KOPT-K1 (cell line): ENCODE data around the gene NCAPD3.
"Not testable (repeated sequence)": the region's sequence is repeated elsewhere in the genome, so short reads cannot be mapped to it uniquely, and the experiment has no call there.

Experiments
- H3K27ac ChIP-seq: fragments of 200-600 bp; sonication (generic); 2 replicates; pipeline ENCODE4 v1.5.1; 2016; ENCODE audit warnings: antibody characterized with exemption, mild to moderate bottlenecking, low read depth, low read length; ENCODE audit not compliant: poor library complexity, severe bottlenecking
- H3K36me3 ChIP-seq: fragments of 200-600 bp; sonication (generic); 2 replicates; pipeline ENCODE4 v1.5.1; 2017; ENCODE audit warnings: antibody characterized with exemption, mild to moderate bottlenecking, low read length, moderate library complexity; ENCODE audit not compliant: insufficient read depth
- H3K9me3 ChIP-seq: fragments of 200-600 bp; sonication (generic); 2 replicates; pipeline ENCODE4 v1.5.1; 2017; ENCODE audit warnings: antibody characterized with exemption, low read length, mild to moderate bottlenecking; ENCODE audit not compliant: insufficient read depth, poor library complexity, severe bottlenecking

Gene NCAPD3

GRCh38 chr11:134215836-134216235 lies 7.9 kb downstream of the NCAPD3 start:
- H3K27ac ChIP-seq, result no peak overlapping the region
- peaks cover 99% of the 10 kb centered on the region for H3K36me3 ChIP-seq
- H3K9me3 ChIP-seq, result no peaks in the 10 kb centered on the region

DNA sequence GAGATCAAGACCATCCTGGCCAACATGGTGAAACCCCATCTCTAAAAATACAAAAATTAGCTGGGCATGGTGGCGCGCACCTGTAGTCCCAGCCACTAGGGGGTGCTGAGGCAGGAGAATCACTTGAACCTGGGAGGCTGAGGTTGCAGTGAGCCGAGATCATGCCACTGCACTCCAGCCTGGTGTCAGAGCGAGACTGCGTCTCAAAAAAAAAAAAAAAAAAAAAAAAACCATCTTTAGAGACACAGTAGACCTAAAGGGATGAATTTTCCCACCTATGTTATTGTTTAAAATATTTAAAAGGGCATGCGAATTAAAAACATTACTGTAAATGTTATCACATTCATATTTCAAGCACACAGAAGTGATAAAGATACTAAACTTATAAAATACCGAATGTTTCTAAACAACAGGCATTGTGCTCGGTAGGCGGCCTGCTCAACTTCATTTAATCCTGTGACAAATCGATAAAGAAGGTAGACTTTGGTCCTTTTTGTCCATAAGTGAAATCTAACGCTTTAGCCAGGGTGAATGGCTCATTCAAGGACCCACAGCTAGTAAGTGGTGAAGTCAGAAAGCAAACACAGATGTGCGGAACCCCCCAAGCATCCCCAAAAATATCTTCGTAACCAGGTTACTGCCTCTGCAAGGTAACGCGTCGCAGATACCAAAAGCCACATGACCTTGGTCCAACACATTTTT lies 16.1 kb downstream of the NCAPD3 start:
- Histone ChIP-seq H3K27ac (no peak overlapping the region), H3K9me3 (no peaks in the 10 kb centered on the region), H3K36me3 (peaks cover 100% of the 10 kb centered on the region)

- Histone ChIP-seq H3K36me3 (peaks cover 100% of the 10 kb centered on the region), H3K27ac (no peak overlapping the region), H3K9me3 (no peaks in the 10 kb centered on the region)
These were observed 17.6 kb downstream of the NCAPD3 start for GRCh38 chr11:134206185-134206584.

DNA sequence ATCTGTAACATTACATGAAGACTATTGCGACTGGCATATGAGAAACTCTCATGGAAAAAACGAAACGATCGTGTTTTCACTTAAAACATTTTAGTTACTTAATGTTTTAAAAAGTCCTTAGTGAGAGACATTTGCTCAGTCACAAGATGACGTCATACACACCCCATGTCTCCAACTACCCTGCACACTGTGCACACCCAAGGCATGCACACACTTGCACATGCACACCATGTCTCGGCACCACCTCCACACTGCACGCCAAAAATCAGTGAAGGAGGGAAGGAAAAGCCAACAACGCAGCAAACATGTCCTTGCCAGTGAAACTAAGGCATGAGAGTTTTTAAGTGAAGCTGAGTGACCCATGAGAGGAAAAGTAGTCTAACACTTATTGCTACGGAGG lies 18.0 kb downstream of the NCAPD3 start:
- peaks cover 100% of the 10 kb centered on the region for H3K36me3 ChIP-seq

GRCh38 chr11:134202661-134203060 lies 21.1 kb downstream of the NCAPD3 start:
- H3K36me3 ChIP-seq, result peaks cover 100% of the 10 kb centered on the region

More for the DNA sequence above, 18.0 kb downstream of the NCAPD3 start:
- Histone ChIP-seq H3K9me3 (no peaks in the 10 kb centered on the region), H3K27ac (no peak overlapping the region)

DNA sequence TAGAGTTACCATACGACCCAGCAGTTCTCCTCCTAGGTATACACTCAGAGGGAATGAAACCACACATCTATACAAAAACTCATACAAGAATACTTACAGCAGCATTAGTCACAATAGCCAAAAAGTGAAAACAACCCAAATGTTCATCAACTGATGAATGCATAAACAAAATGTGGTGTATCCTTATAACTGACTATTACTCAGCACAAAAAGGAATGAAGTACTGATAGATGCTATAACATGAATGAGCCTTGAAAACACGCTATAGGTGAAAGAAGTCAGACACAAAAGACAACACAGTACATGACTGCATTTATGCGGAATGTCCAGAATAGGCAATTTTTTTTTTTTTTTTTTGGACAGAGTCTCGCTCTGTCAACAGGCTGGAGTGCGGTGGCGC lies 23.1 kb downstream of the NCAPD3 start:
- Histone ChIP-seq H3K36me3 (peaks cover 100% of the 10 kb centered on the region), H3K27ac (no peak overlapping the region), H3K9me3 (no peaks in the 10 kb centered on the region)

More at GRCh38 chr11:134202661-134203060, 21.1 kb downstream of the NCAPD3 start:
- no peak overlapping the region for H3K27ac ChIP-seq
- H3K9me3 ChIP-seq, result no peaks in the 10 kb centered on the region

DNA sequence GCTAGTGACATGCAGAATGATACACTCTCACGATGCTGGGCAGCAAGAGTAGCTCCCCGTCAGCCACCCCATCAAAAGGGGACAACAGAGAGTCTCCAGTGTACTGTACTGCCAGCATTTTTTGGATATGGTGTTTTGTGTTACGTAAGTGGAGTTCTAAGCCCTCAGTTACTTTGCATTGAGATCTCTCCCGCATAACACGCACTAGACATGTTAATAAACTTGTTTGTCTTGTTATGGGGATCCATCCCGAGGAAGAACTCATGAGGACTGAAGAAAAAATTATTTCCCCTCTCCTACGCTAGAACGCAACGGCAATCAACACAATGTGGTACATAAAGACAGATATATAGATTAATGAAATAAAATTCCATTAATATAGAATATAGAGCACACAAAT lies 24.2 kb downstream of the NCAPD3 start:
- H3K36me3 ChIP-seq, result peaks cover 100% of the 10 kb centered on the region
- no peaks in the 10 kb centered on the region for H3K9me3 ChIP-seq
- H3K27ac ChIP-seq, result no peak overlapping the region

GRCh38 chr11:134196756-134197155 lies 27.0 kb downstream of the NCAPD3 start:
- H3K27ac ChIP-seq, result no peak overlapping the region

GRCh38 chr11:134188092-134188491 lies 35.7 kb downstream of the NCAPD3 start:
- H3K27ac ChIP-seq, result not testable (repeated sequence)
- Histone ChIP-seq H3K36me3 (peaks cover 100% of the 10 kb centered on the region), H3K9me3 (peaks cover 19% of the 10 kb centered on the region)

More at GRCh38 chr11:134196756-134197155, 27.0 kb downstream of the NCAPD3 start:
- Histone ChIP-seq H3K36me3 (peaks cover 100% of the 10 kb centered on the region), H3K9me3 (no peaks in the 10 kb centered on the region)

- Histone ChIP-seq H3K36me3 (peaks cover 100% of the 10 kb centered on the region), H3K9me3 (no peaks in the 10 kb centered on the region)
These were observed 42.1 kb downstream of the NCAPD3 start for GRCh38 chr11:134181707-134182106.

GRCh38 chr11:134178032-134178674 lies 45.6 kb downstream of the NCAPD3 start:
- Histone ChIP-seq H3K36me3 (peaks cover 100% of the 10 kb centered on the region), H3K9me3 (no peaks in the 10 kb centered on the region), H3K27ac (no peak overlapping the region)

More at GRCh38 chr11:134181707-134182106, 42.1 kb downstream of the NCAPD3 start:
- no peak overlapping the region for H3K27ac ChIP-seq

DNA sequence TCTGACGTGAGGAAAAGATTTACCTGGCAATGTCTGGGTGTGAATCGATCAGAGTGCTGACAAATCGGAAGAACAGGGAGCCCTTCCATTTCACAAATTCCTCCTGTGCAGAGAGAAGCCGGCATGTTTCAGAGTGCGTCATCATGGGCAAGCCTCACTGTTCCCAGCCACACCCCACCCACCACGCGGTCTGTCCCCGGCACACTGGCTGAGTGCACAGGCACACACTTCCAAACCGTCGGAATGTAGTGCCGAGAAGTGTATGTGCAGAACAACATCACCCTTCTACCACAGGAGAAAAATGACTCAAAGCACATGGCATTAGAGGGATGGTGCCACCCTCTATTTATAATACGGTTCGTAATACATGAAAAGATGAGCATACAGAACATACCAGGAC lies 47.5 kb downstream of the NCAPD3 start:
- H3K36me3 ChIP-seq, result peaks cover 100% of the 10 kb centered on the region

DNA sequence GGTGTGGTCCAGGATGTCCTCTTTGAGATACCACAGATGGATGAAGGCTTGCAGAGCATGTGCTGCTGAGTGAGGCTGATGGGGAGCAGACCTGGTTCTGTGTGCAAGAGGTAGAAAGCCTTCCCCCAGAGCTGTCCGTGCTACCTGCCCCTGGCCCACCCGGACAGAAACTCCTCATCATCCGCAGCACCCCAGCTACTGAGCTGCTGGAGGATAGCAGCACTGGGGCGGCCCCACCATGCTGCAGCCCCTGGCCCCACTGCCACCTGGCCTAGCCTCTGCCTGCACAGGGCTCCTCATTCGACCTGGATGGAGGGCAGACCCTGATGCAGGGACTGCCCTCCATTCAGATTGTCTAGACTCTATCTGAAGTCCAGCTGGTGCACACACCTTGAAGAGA lies 50.5 kb downstream of the NCAPD3 start:
- H3K9me3 ChIP-seq, result no peaks in the 10 kb centered on the region
- H3K27ac ChIP-seq, result no peak overlapping the region
- H3K36me3 ChIP-seq, result peaks cover 100% of the 10 kb centered on the region

More for the DNA sequence above, 47.5 kb downstream of the NCAPD3 start:
- Histone ChIP-seq H3K27ac (no peak overlapping the region), H3K9me3 (no peaks in the 10 kb centered on the region)

DNA sequence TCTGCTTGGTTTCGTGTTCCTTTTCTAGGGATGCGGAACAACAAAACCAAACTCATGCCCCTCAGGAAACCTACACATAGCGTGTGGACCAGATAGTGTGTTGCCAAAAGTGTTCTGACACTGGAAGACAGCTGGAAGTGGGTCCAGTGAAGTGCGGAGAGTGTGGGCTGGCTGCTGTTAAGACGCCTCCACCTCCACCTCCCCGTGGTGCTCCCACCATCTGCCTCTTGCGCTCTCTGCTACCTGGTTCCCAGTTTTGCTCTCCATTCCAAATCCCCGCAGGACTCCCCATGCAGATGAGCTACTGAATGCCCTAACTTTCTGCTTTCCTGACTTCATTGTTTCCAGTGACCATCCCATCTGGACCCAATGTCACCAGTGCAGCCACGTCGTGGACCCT lies 51.8 kb downstream of the NCAPD3 start:
- no peak overlapping the region for H3K27ac ChIP-seq
- peaks cover 99% of the 10 kb centered on the region for H3K36me3 ChIP-seq
- no peaks in the 10 kb centered on the region for H3K9me3 ChIP-seq

DNA sequence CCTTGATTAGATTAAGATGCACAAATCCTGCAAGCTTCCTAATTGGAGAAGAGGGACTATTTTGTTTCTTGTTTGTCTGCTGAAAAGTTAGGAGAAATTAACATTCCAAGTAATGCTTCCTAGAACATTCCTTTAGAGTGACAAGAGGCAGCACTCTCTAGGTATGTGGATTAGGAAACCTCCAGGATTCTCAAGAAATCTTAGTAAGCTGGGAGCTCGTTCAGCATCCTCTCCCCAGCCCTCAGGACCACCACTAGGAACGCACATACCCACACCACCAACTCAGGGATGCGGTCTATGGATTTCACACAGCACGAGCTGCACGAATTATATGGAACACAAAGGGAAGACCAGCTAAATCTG lies 52.9 kb downstream of the NCAPD3 start:
- Histone ChIP-seq H3K27ac (no peak overlapping the region), H3K9me3 (no peaks in the 10 kb centered on the region), H3K36me3 (peaks cover 93% of the 10 kb centered on the region)
